H1 (cell line): ENCODE data around the gene INTS15. TPM values are rescaled to one million over a fixed set of nuclear protein-coding genes. Genes with fewer than 3 reads are reported as not detected.

ENCODE experiments used
- KDM4A ChIP-seq: IDR thresholded peaks from one replicate; pipeline ENCODE4 v1.7.1; 2012; ENCODE audit warnings: low read depth, mild to moderate bottlenecking, moderate library complexity, low read length, inconsistent platforms; ENCODE audit not compliant: severe bottlenecking
- PHF8 ChIP-seq: fragments of 200-600 bp; sonication (generic); conservative IDR thresholded peaks from 2 replicates; pipeline ENCODE4 v1.7.1; 2012; ENCODE audit warnings: low read depth, mild to moderate bottlenecking, inconsistent platforms, low read length, moderate library complexity
- RFX5 ChIP-seq: IDR thresholded peaks from 2 replicates; pipeline ENCODE4 v1.6.1; 2011; ENCODE audit warnings: low read depth, low read length, improper control_type of control experiment, borderline replicate concordance
- SAP30 ChIP-seq: fragments of 300-600 bp; sonication (generic); IDR thresholded peaks from 2 replicates; pipeline ENCODE4 v1.7.1; 2012; ENCODE audit warnings: low read length, moderate library complexity, mild to moderate bottlenecking, inconsistent platforms; ENCODE audit not compliant: insufficient read depth, insufficient replicate concordance
- SP4 ChIP-seq: IDR thresholded peaks from 2 replicates; pipeline ENCODE4 v1.6.1; 2012; ENCODE audit warnings: low read length, inconsistent platforms
- TAF1 ChIP-seq: IDR thresholded peaks from 2 replicates; pipeline ENCODE4 v1.6.1; 2011; ENCODE audit warnings: mild to moderate bottlenecking, low read depth, low read length
- TAF7 ChIP-seq: optimal IDR thresholded peaks from 2 replicates; pipeline ENCODE3; 2011; ENCODE audit warnings: low read depth, mild to moderate bottlenecking, inconsistent platforms, low read length, moderate library complexity, borderline replicate concordance
- ZNF274 ChIP-seq: IDR thresholded peaks from 2 replicates; pipeline ENCODE4 v1.7.0; 2012; ENCODE audit warnings: low read length, borderline replicate concordance; ENCODE audit errors: extremely low read depth
- polyA plus RNA-seq, 7 experiments: library from polyadenylated mRNA; depleted of rRNA in 3 of 7; stranded (reverse) in 5 of 7; unstranded in 2 of 7; fragments of >200 nt in 5 of 7; fragments of 200-250 nt in 2 of 7; gene quantifications; 1 replicate in 5 of 7; 2 replicates in 1 of 7; 4 replicates in 1 of 7; pipeline versions ENCODE4 v1.2.1 to v1.2.3, GENCODE V29; 2011 to 2013; ENCODE audit warnings: missing spikeins in 2 of 7, mixed read lengths in 2 of 7
- total RNA-seq: library from RNA; stranded (reverse); fragmentation: NEBNext Ultra II Directional; extraction: Animal tissue kit (Norgen Biotek cat#: 25700); gene quantifications from 2 replicates; pipeline ENCODE4 v1.2.1, GENCODE V29; 2021
- TF ChIP-seq, protein P1 (sequence below), 3 experiments: IDR thresholded peaks; 1 replicate in 2 of 3; 2 replicates in 1 of 3; pipeline versions ENCODE4 v1.5.1 to v1.6.1; 2011; ENCODE audit warnings: low read length in 3 of 3, mild to moderate bottlenecking in 3 of 3, inconsistent platforms in 2 of 3, low read depth in 1 of 3, moderate library complexity in 1 of 3; ENCODE audit not compliant: insufficient read depth in 1 of 3; ENCODE audit errors: control extremely low read depth in 1 of 3

Gene INTS15
- total and polyA plus RNA-seq, 2 of the 8 experiments (the other 6 are each of a cell fraction or from before 2014, with no cell fraction given) = 23.0 to 25.7 TPM

DNA sequence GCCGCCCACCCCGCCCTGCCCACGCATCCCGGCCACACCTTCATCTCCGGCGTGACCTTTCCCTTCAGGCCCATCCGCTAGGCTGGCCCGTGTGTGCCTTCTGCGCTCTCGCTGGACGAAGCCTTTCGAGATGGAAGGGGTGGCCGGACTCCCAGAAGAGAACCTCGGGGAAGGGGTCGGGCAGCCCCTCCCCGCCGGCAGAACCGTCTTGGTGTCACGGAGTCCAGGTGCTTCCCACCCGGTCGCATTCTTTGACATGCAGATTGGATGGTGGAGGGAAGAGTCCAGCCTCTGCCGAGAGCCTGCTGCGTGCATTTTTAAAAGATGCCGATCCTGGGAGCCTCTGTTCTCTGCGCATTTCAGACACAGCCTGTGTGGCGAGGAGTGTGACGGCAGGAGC lies 18.3 kb downstream of the INTS15 start (continued):
- TF ChIP-seq, protein P1, sequence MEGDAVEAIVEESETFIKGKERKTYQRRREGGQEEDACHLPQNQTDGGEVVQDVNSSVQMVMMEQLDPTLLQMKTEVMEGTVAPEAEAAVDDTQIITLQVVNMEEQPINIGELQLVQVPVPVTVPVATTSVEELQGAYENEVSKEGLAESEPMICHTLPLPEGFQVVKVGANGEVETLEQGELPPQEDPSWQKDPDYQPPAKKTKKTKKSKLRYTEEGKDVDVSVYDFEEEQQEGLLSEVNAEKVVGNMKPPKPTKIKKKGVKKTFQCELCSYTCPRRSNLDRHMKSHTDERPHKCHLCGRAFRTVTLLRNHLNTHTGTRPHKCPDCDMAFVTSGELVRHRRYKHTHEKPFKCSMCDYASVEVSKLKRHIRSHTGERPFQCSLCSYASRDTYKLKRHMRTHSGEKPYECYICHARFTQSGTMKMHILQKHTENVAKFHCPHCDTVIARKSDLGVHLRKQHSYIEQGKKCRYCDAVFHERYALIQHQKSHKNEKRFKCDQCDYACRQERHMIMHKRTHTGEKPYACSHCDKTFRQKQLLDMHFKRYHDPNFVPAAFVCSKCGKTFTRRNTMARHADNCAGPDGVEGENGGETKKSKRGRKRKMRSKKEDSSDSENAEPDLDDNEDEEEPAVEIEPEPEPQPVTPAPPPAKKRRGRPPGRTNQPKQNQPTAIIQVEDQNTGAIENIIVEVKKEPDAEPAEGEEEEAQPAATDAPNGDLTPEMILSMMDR (IDR thresholded peaks at IDR 0.05; ENCODE audit: control extremely low read depth in 1 of 3, insufficient read depth in 1 of 3, low read depth in 1 of 3, low read length in 3 of 3) = no peak
- TF ChIP-seq SAP30 (no peak), ZNF274 (no peak), TAF7 (no peak), PHF8 (no peak), TAF1 (no peak), RFX5 (no peak), KDM4A (no peak), SP4 (no peak)
